OCI-LY3 (cell line): Measurements from ENCODE around the gene ADAM33.
A peak's percentile ranks its signal among the peaks of the same experiment; 100 is the strongest.

Experiments
- H2AFZ ChIP-seq: fragments of 200-600, 300-600 bp; shearing (Covaris generic); 2 replicates; pipeline ENCODE4 v1.6.0; 2014; ENCODE audit warnings: antibody characterized with exemption, low read depth, low read length
- H3K27ac ChIP-seq: fragments of 200-600, 300-600 bp; sonication (generic); 2 replicates; pipeline ENCODE4 v1.5.1; 2014; ENCODE audit warnings: mild to moderate bottlenecking, low read length, moderate library complexity, mixed read lengths
- H3K27me3 ChIP-seq: fragments of 200-600, 300-600 bp; sonication (generic); 2 replicates; pipeline ENCODE4 v1.6.1; 2014; ENCODE audit warnings: low read depth, low read length, mixed read lengths
- H3K36me3 ChIP-seq: fragments of 200-600, 300-600 bp; sonication (generic); replicated peaks from 2 replicates; pipeline ENCODE3; 2014; ENCODE audit warnings: low read depth, low read length, mixed read lengths
- H3K4me1 ChIP-seq: fragments of 300-600, 200-600 bp; sonication (generic); 2 replicates; pipeline ENCODE4 v1.6.1; 2014; ENCODE audit warnings: low read length, mixed read lengths
- H3K4me2 ChIP-seq: fragments of 200-600, 300-600 bp; sonication (generic); 2 replicates; pipeline ENCODE4 v1.6.1; 2014; ENCODE audit warnings: low read length, mixed read lengths
- H3K4me3 ChIP-seq: fragments of 300-600, 200-600 bp; sonication (generic); 2 replicates; pipeline ENCODE4 v1.5.1; 2014; ENCODE audit warnings: antibody characterized with exemption, mild to moderate bottlenecking, low read length, moderate library complexity
- H3K79me2 ChIP-seq: fragments of 300-600, 200-600 bp; shearing (Covaris generic); 2 replicates; pipeline ENCODE4 v1.6.1; 2014; ENCODE audit warnings: mild to moderate bottlenecking, low read length, mixed read lengths
- H3K9ac ChIP-seq: fragments of 300-600, 200-600 bp; shearing (Covaris generic); 2 replicates; pipeline ENCODE4 v1.6.0; 2014; ENCODE audit warnings: mild to moderate bottlenecking, low read length, moderate library complexity
- H3K9me3 ChIP-seq: fragments of 200-600, 300-600 bp; shearing (Covaris generic); 2 replicates; pipeline ENCODE4 v1.6.1; 2014; ENCODE audit warnings: low read length, mixed read lengths; ENCODE audit not compliant: insufficient read depth
- H4K20me1 ChIP-seq: fragments of 200-600, 300-600 bp; sonication (generic); 2 replicates; pipeline ENCODE4 v1.6.1; 2016; ENCODE audit warnings: low read length, mixed read lengths; ENCODE audit not compliant: insufficient read depth
- EZH2phosphoT487 ChIP-seq: fragments of 200-600 bp; shearing (Covaris generic); IDR thresholded peaks from 2 replicates; pipeline ENCODE4 v1.6.1; 2018; ENCODE audit warnings: antibody characterized with exemption, mixed run types, low read depth
- TF ChIP-seq, protein P1 (sequence below): fragments of 200-600, 300-600 bp; sonication (generic); IDR thresholded peaks from 2 replicates; pipeline ENCODE4 v1.5.1; 2014; ENCODE audit warnings: antibody characterized with exemption, low read length, low read depth

Gene ADAM33

GRCh38 chr20:3633913-3634478 is 47.8 kb downstream of the ADAM33 start:
- TF ChIP-seq EZH2phosphoT487, result no peak
- TF ChIP-seq, protein P1, sequence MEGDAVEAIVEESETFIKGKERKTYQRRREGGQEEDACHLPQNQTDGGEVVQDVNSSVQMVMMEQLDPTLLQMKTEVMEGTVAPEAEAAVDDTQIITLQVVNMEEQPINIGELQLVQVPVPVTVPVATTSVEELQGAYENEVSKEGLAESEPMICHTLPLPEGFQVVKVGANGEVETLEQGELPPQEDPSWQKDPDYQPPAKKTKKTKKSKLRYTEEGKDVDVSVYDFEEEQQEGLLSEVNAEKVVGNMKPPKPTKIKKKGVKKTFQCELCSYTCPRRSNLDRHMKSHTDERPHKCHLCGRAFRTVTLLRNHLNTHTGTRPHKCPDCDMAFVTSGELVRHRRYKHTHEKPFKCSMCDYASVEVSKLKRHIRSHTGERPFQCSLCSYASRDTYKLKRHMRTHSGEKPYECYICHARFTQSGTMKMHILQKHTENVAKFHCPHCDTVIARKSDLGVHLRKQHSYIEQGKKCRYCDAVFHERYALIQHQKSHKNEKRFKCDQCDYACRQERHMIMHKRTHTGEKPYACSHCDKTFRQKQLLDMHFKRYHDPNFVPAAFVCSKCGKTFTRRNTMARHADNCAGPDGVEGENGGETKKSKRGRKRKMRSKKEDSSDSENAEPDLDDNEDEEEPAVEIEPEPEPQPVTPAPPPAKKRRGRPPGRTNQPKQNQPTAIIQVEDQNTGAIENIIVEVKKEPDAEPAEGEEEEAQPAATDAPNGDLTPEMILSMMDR, result no peak
- no peaks in the 10 kb centered on the region for H3K79me2 ChIP-seq
- no peaks in the 10 kb centered on the region for H3K4me1 ChIP-seq
- no peak overlapping the region for H3K4me3 ChIP-seq
- H3K4me2 ChIP-seq, result no peak overlapping the region
- no peaks in the 10 kb centered on the region for H3K36me3 ChIP-seq
- no peaks in the 10 kb centered on the region for H3K27me3 ChIP-seq
- no peak overlapping the region for H3K9ac ChIP-seq
- H2AFZ ChIP-seq, result no peak overlapping the region
- no peaks in the 10 kb centered on the region for H4K20me1 ChIP-seq
- H3K27ac ChIP-seq, result no peak overlapping the region
- H3K9me3 ChIP-seq, result no peaks in the 10 kb centered on the region

DNA sequence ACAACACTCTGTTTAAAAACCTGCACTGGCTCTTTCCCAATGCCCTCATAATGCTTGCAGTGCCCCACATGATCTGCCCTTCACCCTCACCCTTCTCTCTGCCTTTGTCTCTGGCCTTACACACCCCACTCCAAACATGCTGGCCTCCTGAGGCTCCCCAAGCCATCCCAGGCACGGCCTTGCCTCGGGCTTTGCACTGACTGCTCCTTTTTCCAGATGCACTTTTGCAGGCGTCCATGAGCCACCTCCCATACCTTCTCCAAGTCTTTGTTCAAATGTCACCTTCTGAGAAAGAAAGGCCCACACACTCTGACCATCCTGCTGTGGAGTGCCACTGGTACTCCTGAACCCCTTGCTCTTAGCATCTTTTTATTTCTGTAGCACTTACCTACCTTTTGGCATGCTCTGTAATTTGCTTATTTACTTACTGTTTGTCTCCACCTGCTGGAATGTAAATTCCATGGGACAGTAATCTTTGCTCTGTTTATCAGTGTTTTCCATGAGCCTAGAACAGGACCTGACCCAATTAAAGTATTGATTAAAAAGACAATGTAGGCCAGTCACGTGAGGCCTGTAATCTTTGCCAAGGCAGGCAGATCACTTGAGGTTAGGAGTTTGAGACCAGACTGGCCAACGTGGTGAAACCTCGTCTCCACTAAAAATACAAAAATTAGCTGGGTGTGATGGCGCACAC is 49.4 kb downstream of the ADAM33 start:
- Histone ChIP-seq H3K9me3 (no peaks in the 10 kb centered on the region), H3K36me3 (no peaks in the 10 kb centered on the region), H3K79me2 (no peaks in the 10 kb centered on the region), H3K4me3 (no peak overlapping the region), H2AFZ (no peak overlapping the region), H3K9ac (no peak overlapping the region), H4K20me1 (no peaks in the 10 kb centered on the region), H3K27ac (no peak overlapping the region), H3K27me3 (no peaks in the 10 kb centered on the region), H3K4me1 (no peaks in the 10 kb centered on the region), H3K4me2 (no peak overlapping the region)
- TF ChIP-seq, protein P1, result peak; percentile 24
- TF ChIP-seq EZH2phosphoT487, result no peak

- Histone ChIP-seq H3K36me3 (no peaks in the 10 kb centered on the region), H3K9ac (no peak overlapping the region), H3K79me2 (no peaks in the 10 kb centered on the region), H3K4me3 (no peak overlapping the region), H2AFZ (no peak overlapping the region), H3K27me3 (no peaks in the 10 kb centered on the region), H3K9me3 (no peaks in the 10 kb centered on the region), H3K4me2 (no peak overlapping the region), H3K27ac (no peak overlapping the region), H4K20me1 (no peaks in the 10 kb centered on the region), H3K4me1 (no peaks in the 10 kb centered on the region)
- TF ChIP-seq EZH2phosphoT487, result no peak
- TF ChIP-seq, protein P1, result no peak
These were observed 50.3 kb downstream of the ADAM33 start for GRCh38 chr20:3631534-3631933.

DNA sequence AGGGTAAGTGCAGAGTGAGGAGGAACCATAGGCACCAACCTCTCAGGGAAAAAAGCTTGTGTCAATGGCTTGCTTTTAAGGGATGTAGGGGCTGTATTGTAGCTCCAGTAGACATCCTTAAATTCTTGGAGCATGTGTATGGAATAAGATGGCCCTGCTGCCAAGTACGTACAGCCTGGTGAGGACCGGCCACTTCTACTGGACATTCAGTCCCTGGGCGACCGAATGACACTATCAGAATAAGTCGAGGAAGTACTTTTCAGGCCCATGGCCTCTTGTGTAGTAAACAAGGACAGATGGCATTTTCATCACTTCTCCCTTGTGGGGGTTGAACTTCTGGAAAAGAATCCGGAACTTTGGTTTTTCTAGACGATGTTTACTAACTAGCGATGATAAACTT is 51.4 kb downstream of the ADAM33 start:
- no peak overlapping the region for H2AFZ ChIP-seq
- H3K9me3 ChIP-seq, result no peaks in the 10 kb centered on the region
- no peaks in the 10 kb centered on the region for H4K20me1 ChIP-seq
- no peaks in the 10 kb centered on the region for H3K27me3 ChIP-seq
- H3K79me2 ChIP-seq, result no peaks in the 10 kb centered on the region
- H3K36me3 ChIP-seq, result no peaks in the 10 kb centered on the region
- no peak overlapping the region for H3K4me2 ChIP-seq
- no peak overlapping the region for H3K4me3 ChIP-seq
- no peak overlapping the region for H3K27ac ChIP-seq
- TF ChIP-seq, protein P1, result no peak
- TF ChIP-seq EZH2phosphoT487, result no peak
- H3K4me1 ChIP-seq, result no peaks in the 10 kb centered on the region
- H3K9ac ChIP-seq, result no peak overlapping the region
